H1 (cell line): Measurements from ENCODE around the gene NPS. TPM values are rescaled to one million over a fixed set of nuclear protein-coding genes. Genes with fewer than 3 reads are reported as not detected.

Source experiments
- CTCF ChIA-PET: fragments of 300-600 bp; sonication (Branson Sonifier 250); formaldehyde crosslinking; loops from one replicate; lab custom pipeline; 2021; ENCODE audit not compliant: partially characterized antibody; lab: Charles Lee
- POLR2A ChIA-PET: fragments of 300-600 bp; sonication (Branson Sonifier 250); formaldehyde crosslinking; loops from one replicate; lab custom pipeline; 2021; ENCODE audit warnings: inconsistent platforms; ENCODE audit not compliant: partially characterized antibody; lab: Charles Lee
- DNase-seq, 2 experiments: peaks; one replicate each; pipeline versions ENCODE4 v3.0.0 to v3.0.0-alpha.2; 2010 to 2022; ENCODE audit warnings: low spot score in 2 of 2, low read depth in 1 of 2, mixed read lengths in 1 of 2
- FAIRE-seq: peaks from 2 replicates; lab custom pipeline; 2011; peaks lifted over from hg19 to GRCh38; lab: Jason Lieb, UNC
- H2AFZ ChIP-seq: 2 replicates; pipeline ENCODE4 v1.8.1; 2012; ENCODE audit warnings: low read length, inconsistent platforms
- H2AK5ac ChIP-seq: 2 replicates; pipeline ENCODE4 v1.6.1; 2013; ENCODE audit warnings: low read depth, low read length
- H2BK120ac ChIP-seq: replicated peaks from 2 replicates; pipeline ENCODE3; 2013; ENCODE audit warnings: low read depth, low read length, inconsistent platforms
- H2BK12ac ChIP-seq: 2 replicates; pipeline ENCODE4 v1.6.1; 2013; ENCODE audit warnings: low read depth, low read length
- H2BK15ac ChIP-seq: 2 replicates; pipeline ENCODE4 v1.6.1; 2013; ENCODE audit warnings: low read length
- H2BK20ac ChIP-seq: 2 replicates; pipeline ENCODE4 v1.6.1; 2013; ENCODE audit warnings: low read length
- H2BK5ac ChIP-seq: 2 replicates; pipeline ENCODE4 v1.6.1; 2013; ENCODE audit warnings: low read depth, low read length
- H3K14ac ChIP-seq: 2 replicates; pipeline ENCODE4 v1.6.1; 2013; ENCODE audit warnings: inconsistent platforms; ENCODE audit not compliant: insufficient read length
- H3K18ac ChIP-seq: 2 replicates; pipeline ENCODE4 v1.6.1; 2013; ENCODE audit warnings: low read length; ENCODE audit errors: extremely low read depth
- H3K23ac ChIP-seq: 2 replicates; pipeline ENCODE4 v1.6.1; 2013; ENCODE audit warnings: inconsistent platforms; ENCODE audit not compliant: insufficient read length
- H3K23me2 ChIP-seq: 2 replicates; pipeline ENCODE4 v1.6.1; 2013; ENCODE audit warnings: low read depth, low read length
- H3K27ac ChIP-seq: 2 replicates; pipeline ENCODE4 v1.6.1; 2011; ENCODE audit warnings: low read depth, low read length, inconsistent platforms
- H3K27me3 ChIP-seq, 4 experiments: replicated peaks in 1 of 4; 1 replicate in 1 of 4; 2 replicates in 3 of 4; pipeline versions ENCODE4 v1.6.1 to v1.8.1; 2011 to 2013; ENCODE audit warnings: low read length in 3 of 4, mild to moderate bottlenecking in 3 of 4, inconsistent platforms in 2 of 4, mixed read lengths in 2 of 4, moderate library complexity in 1 of 4; ENCODE audit not compliant: control insufficient read depth in 3 of 4, insufficient read depth in 3 of 4; ENCODE audit errors: extremely low read depth in 1 of 4
- H3K36me3 ChIP-seq, 4 experiments: 2 replicates each; pipeline versions ENCODE4 v1.6.1 to v1.8.1; 2011 to 2013; ENCODE audit warnings: mild to moderate bottlenecking in 4 of 4, low read length in 3 of 4, moderate library complexity in 2 of 4, control low read depth in 1 of 4, inconsistent platforms in 1 of 4; ENCODE audit not compliant: insufficient read depth in 4 of 4, control insufficient read depth in 2 of 4
- H3K4ac ChIP-seq: replicated peaks from 2 replicates; pipeline ENCODE3; 2013; ENCODE audit warnings: low read length, low read depth, mixed read lengths, inconsistent platforms; ENCODE audit not compliant: insufficient read length
- H3K4me1 ChIP-seq, 4 experiments: replicated peaks in 1 of 4; 1 replicate in 1 of 4; 2 replicates in 3 of 4; pipeline versions ENCODE4 v1.6.1 to v1.8.1; 2011 to 2013; ENCODE audit warnings: low read length in 3 of 4, inconsistent platforms in 2 of 4, mixed read lengths in 1 of 4; ENCODE audit not compliant: insufficient read depth in 4 of 4, control insufficient read depth in 3 of 4
- H3K4me2 ChIP-seq, 2 experiments: 2 replicates each; pipeline versions ENCODE4 v1.6.1 to v1.8.1; 2011 to 2013; ENCODE audit warnings: low read depth in 2 of 2, low read length in 2 of 2, control low read depth in 1 of 2, inconsistent platforms in 1 of 2, mild to moderate bottlenecking in 1 of 2; ENCODE audit not compliant: insufficient read depth in 1 of 2
- H3K4me3 ChIP-seq, 4 experiments: fragments of 200-600, 300-600 bp in 1 of 4; sonication (generic), shearing (Covaris generic), sonication (Bioruptor Twin) in 1 of 4; 2 replicates each; pipeline versions ENCODE4 v1.5.1 to v1.8.1; 2011 to 2016; ENCODE audit warnings: low read length in 4 of 4, low read depth in 3 of 4, control low read depth in 2 of 4, inconsistent platforms in 2 of 4, mild to moderate bottlenecking in 2 of 4, mixed read lengths in 1 of 4, moderate library complexity in 1 of 4; ENCODE audit not compliant: insufficient read depth in 2 of 4; ENCODE audit errors: extremely low read depth in 1 of 4
- H3K56ac ChIP-seq: replicated peaks from 2 replicates; pipeline ENCODE3; 2013; ENCODE audit warnings: low read depth, mild to moderate bottlenecking, mixed read lengths, low read length, inconsistent platforms; ENCODE audit not compliant: insufficient read length
- H3K79me1 ChIP-seq: 2 replicates; pipeline ENCODE4 v1.6.1; 2013; ENCODE audit warnings: low read depth, low read length, control low read depth
- H3K79me2 ChIP-seq, 2 experiments: 2 replicates each; pipeline versions ENCODE4 v1.6.1 to v1.8.1; 2012 to 2013; ENCODE audit warnings: low read length in 2 of 2, mild to moderate bottlenecking in 2 of 2, inconsistent platforms in 1 of 2; ENCODE audit not compliant: insufficient read depth in 2 of 2, control insufficient read depth in 1 of 2
- H3K9ac ChIP-seq, 4 experiments: replicated peaks in 1 of 4; 1 replicate in 1 of 4; 2 replicates in 3 of 4; pipeline versions ENCODE4 v1.6.1 to v1.8.1; 2011 to 2013; ENCODE audit warnings: low read depth in 3 of 4, low read length in 3 of 4, control low read depth in 2 of 4, mild to moderate bottlenecking in 2 of 4, moderate library complexity in 2 of 4, inconsistent platforms in 1 of 4; ENCODE audit errors: extremely low read depth in 1 of 4
- H3K9me3 ChIP-seq, 2 experiments: 2 replicates each; pipeline versions ENCODE4 v1.6.1 to v1.8.1; 2012 to 2013; ENCODE audit warnings: mild to moderate bottlenecking in 2 of 2, moderate library complexity in 2 of 2, control low read depth in 1 of 2, inconsistent platforms in 1 of 2, low read depth in 1 of 2, low read length in 1 of 2, mixed read lengths in 1 of 2; ENCODE audit not compliant: insufficient read depth in 2 of 2
- H4K20me1 ChIP-seq, 2 experiments: replicated peaks in 1 of 2; 2 replicates each; pipeline versions ENCODE3 to v1.8.1; 2011 to 2013; ENCODE audit warnings: inconsistent platforms in 2 of 2, low read length in 2 of 2, mild to moderate bottlenecking in 1 of 2; ENCODE audit not compliant: insufficient read depth in 2 of 2, control insufficient read depth in 1 of 2
- H4K5ac ChIP-seq: 2 replicates; pipeline ENCODE4 v1.6.1; 2013; ENCODE audit warnings: low read length, low read depth, mixed read lengths, inconsistent platforms; ENCODE audit not compliant: insufficient read length
- H4K8ac ChIP-seq: 2 replicates; pipeline ENCODE4 v1.8.0; 2013; ENCODE audit warnings: mild to moderate bottlenecking, moderate library complexity, low read length, inconsistent platforms; ENCODE audit not compliant: insufficient read depth; ENCODE audit errors: extremely low read depth
- H4K91ac ChIP-seq: replicated peaks from 2 replicates; pipeline ENCODE3; 2013; ENCODE audit warnings: low read length, mixed read lengths, inconsistent platforms; ENCODE audit not compliant: insufficient read length
- CHD1 ChIP-seq: IDR thresholded peaks from 2 replicates; pipeline ENCODE4 v1.6.1; 2012; ENCODE audit warnings: low read depth, low read length, improper control_type of control experiment
- EP300 ChIP-seq, 2 experiments: IDR thresholded peaks; 1 replicate in 1 of 2; 2 replicates in 1 of 2; pipeline ENCODE4 v1.6.1; 2011 to 2012; ENCODE audit warnings: low read depth in 2 of 2, low read length in 2 of 2, mild to moderate bottlenecking in 2 of 2, borderline replicate concordance in 1 of 2, inconsistent platforms in 1 of 2, moderate library complexity in 1 of 2
- FOSL1 ChIP-seq: IDR thresholded peaks from 2 replicates; pipeline ENCODE4 v1.6.1; 2011; ENCODE audit warnings: mild to moderate bottlenecking, low read depth, low read length, moderate library complexity; ENCODE audit not compliant: insufficient read depth
- JUN ChIP-seq: IDR thresholded peaks from 2 replicates; pipeline ENCODE4 v1.6.1; 2011; ENCODE audit warnings: low read depth, mild to moderate bottlenecking, improper control_type of control experiment, low read length
- MAFK ChIP-seq: IDR thresholded peaks from 2 replicates; pipeline ENCODE4 v1.6.1; 2012; ENCODE audit warnings: low read depth, mild to moderate bottlenecking, improper control_type of control experiment, low read length
- MAX ChIP-seq: IDR thresholded peaks from 2 replicates; pipeline ENCODE4 v1.6.1; 2012; ENCODE audit warnings: inconsistent platforms
- NRF1 ChIP-seq: IDR thresholded peaks from 2 replicates; pipeline ENCODE4 v1.6.1; 2011; ENCODE audit warnings: mild to moderate bottlenecking, low read depth, low read length, improper control_type of control experiment
- RAD21 ChIP-seq, 2 experiments: IDR thresholded peaks in 1 of 2; conservative IDR thresholded peaks in 1 of 2; 2 replicates each; pipeline ENCODE4 v1.6.1; 2011; ENCODE audit warnings: low read depth in 2 of 2, low read length in 2 of 2, improper control_type of control experiment in 1 of 2, inconsistent platforms in 1 of 2, mild to moderate bottlenecking in 1 of 2, moderate library complexity in 1 of 2
- SAP30 ChIP-seq: fragments of 300-600 bp; sonication (generic); IDR thresholded peaks from 2 replicates; pipeline ENCODE4 v1.7.1; 2012; ENCODE audit warnings: low read length, moderate library complexity, mild to moderate bottlenecking, inconsistent platforms; ENCODE audit not compliant: insufficient read depth, insufficient replicate concordance
- WGBS, 2 experiments: shearing (Covaris generic) in 1 of 2; methylation state at CpG; one replicate each; pipeline versions ENCODE4 v1.1.6 to v1.1.7; 2013 to 2015; ENCODE audit warnings: low lambda C conversion rate in 2 of 2, mixed read lengths in 2 of 2, inconsistent platforms in 1 of 2, low coverage in 1 of 2, missing lambda C conversion rate in 1 of 2; ENCODE audit not compliant: insufficient replicate concordance in 2 of 2, insufficient coverage in 1 of 2, insufficient read length in 1 of 2; ENCODE audit errors: extremely low coverage in 1 of 2, missing lambda C conversion rate in 1 of 2; 5-methylcytosine and 5-hydroxymethylcytosine counted together
- polyA plus RNA-seq, 7 experiments: library from polyadenylated mRNA; depleted of rRNA in 3 of 7; stranded (reverse) in 5 of 7; unstranded in 2 of 7; fragments of >200 nt in 5 of 7; fragments of 200-250 nt in 2 of 7; gene quantifications; 1 replicate in 5 of 7; 2 replicates in 1 of 7; 4 replicates in 1 of 7; pipeline versions ENCODE4 v1.2.1 to v1.2.3, GENCODE V29; 2011 to 2013; ENCODE audit warnings: missing spikeins in 2 of 7, mixed read lengths in 2 of 7
- total RNA-seq: library from RNA; stranded (reverse); fragmentation: NEBNext Ultra II Directional; extraction: Animal tissue kit (Norgen Biotek cat#: 25700); gene quantifications from 2 replicates; pipeline ENCODE4 v1.2.1, GENCODE V29; 2021

The NPS gene
- total and polyA plus RNA-seq, 2 of the 8 experiments (the other 6 are each of a cell fraction or from before 2014, with no cell fraction given), result not detected

- no peak overlapping the region for H3K23ac ChIP-seq
- no peak overlapping the region for H3K14ac ChIP-seq
- H3K4me3 ChIP-seq, result no peak overlapping the region
- H3K4me1 ChIP-seq, result 0 out of 7 replicates have a peak, but pooled peaks cover 0 to 3% (median 0%) of the 10 kb centered on the region in 4 experiments
- TF ChIP-seq RAD21 (IDR thresholded peaks at IDR 0.05 in 1 of 2, conservative IDR thresholded peaks at IDR 0.05 in 1 of 2; ENCODE audit: low read depth in 2 of 2, low read length in 2 of 2) (no peak), EP300 (IDR thresholded peaks at IDR 0.05; ENCODE audit: borderline replicate concordance in 1 of 2, low read depth in 2 of 2, low read length in 2 of 2) (no peak), FOSL1 (no peak), MAFK (no peak), JUN (no peak), CHD1 (no peak), MAX (no peak), NRF1 (no peak), SAP30 (no peak)
- H3K23me2 ChIP-seq, result no peaks in the 10 kb centered on the region
- H3K27ac ChIP-seq, result no peak overlapping the region
- H3K4me2 ChIP-seq, result no peak overlapping the region
- no peak for FAIRE-seq
- no peak overlapping the region for H2BK5ac ChIP-seq
- ChIA-PET POLR2A (no interaction called here), CTCF (interaction anchor here (0.6 to 2.0 kb wide), 15 partner anchors 9 to 1021 kb away, joined by 3 to 6 read pairs (median 3); no protein-coding TSS in a partner anchor)
- no peak overlapping the region for H4K5ac ChIP-seq
- no peak overlapping the region for H2BK120ac ChIP-seq
- no peak overlapping the region for H4K91ac ChIP-seq
- WGBS, 2 experiments, result 87% methylated on average over 7 of the region's 7 CpGs; no CpG with 5 or more reads in 1 of the 2 experiments
- no peak overlapping the region for H3K18ac ChIP-seq
- no peaks in the 10 kb centered on the region for H3K36me3 ChIP-seq
- no peaks in the 10 kb centered on the region for H4K20me1 ChIP-seq
- no peak overlapping the region for H2BK15ac ChIP-seq
- H3K79me2 ChIP-seq, result no peaks in the 10 kb centered on the region
- H3K9me3 ChIP-seq, result no peaks in the 10 kb centered on the region
- H3K56ac ChIP-seq, result no peak overlapping the region
- no peaks in the 10 kb centered on the region for H3K79me1 ChIP-seq
- no peak overlapping the region for H2BK12ac ChIP-seq
- H2AK5ac ChIP-seq, result no peak overlapping the region
- no peak overlapping the region for H2BK20ac ChIP-seq
- H3K9ac ChIP-seq, result no peak overlapping the region
- no peak overlapping the region for H3K4ac ChIP-seq
- no peak overlapping the region for H4K8ac ChIP-seq
- DNase-seq, result no peak
- peaks cover 0 to 2% (median 0%) of the 10 kb centered on the region in 4 experiments; a peak in 1 of 7 replicates for H3K27me3 ChIP-seq
- no peak overlapping the region for H2AFZ ChIP-seq
Observed at GRCh38 chr10:127524908-127525665, 24.0 kb upstream of the NPS start.
